Lung (tissue), 12 donors: Measurements from ENCODE around the gene ITGAV. TPM values are rescaled to one million over a fixed set of nuclear protein-coding genes. Genes with fewer than 3 reads are reported as not detected.

Experiments
- ATAC-seq: fragments of 200-7000 bp; cut with Tn5 transposase; one replicate; pipeline ENCODE4 v1.9.1; 2020; ENCODE audit warnings: moderate number of reproducible peaks; ENCODE audit not compliant: insufficient read depth, low FRiP score
- DNase-seq, 3 donors: peaks; one replicate each; pipeline ENCODE4 v3.0.0-alpha.2; 2013 to 2017
- H3K27ac ChIP-seq, 2 donors: one replicate each; pipeline ENCODE4 v1.5.1; 2013; ENCODE audit warnings: mild to moderate bottlenecking in 2 of 2, moderate library complexity in 2 of 2, control low read depth in 1 of 2, inconsistent platforms in 1 of 2, low read depth in 1 of 2, low read length in 1 of 2
- H3K27me3 ChIP-seq, 3 donors: one replicate each; pipeline ENCODE4 v1.5.1; 2013; ENCODE audit warnings: low read length in 2 of 3; ENCODE audit not compliant: control insufficient read depth in 3 of 3, insufficient read depth in 3 of 3
- H3K36me3 ChIP-seq, 4 donors: one replicate each; pipeline ENCODE4 v1.5.1; 2013; ENCODE audit warnings: low read length in 4 of 4, mild to moderate bottlenecking in 1 of 4, moderate library complexity in 1 of 4; ENCODE audit not compliant: control insufficient read depth in 4 of 4, insufficient read depth in 4 of 4
- H3K4me1 ChIP-seq, 5 donors: one replicate each; pipeline ENCODE4 v1.5.1; 2013; ENCODE audit warnings: low read length in 5 of 5, mild to moderate bottlenecking in 2 of 5, moderate library complexity in 1 of 5; ENCODE audit not compliant: control insufficient read depth in 5 of 5, insufficient read depth in 5 of 5
- H3K4me3 ChIP-seq: one replicate; pipeline ENCODE4 v1.5.1; 2013; ENCODE audit warnings: mild to moderate bottlenecking, control low read depth, moderate library complexity
- H3K9ac ChIP-seq, 2 donors: one replicate each; pipeline ENCODE4 v1.5.1; 2013; ENCODE audit warnings: low read length in 2 of 2, control low read depth in 1 of 2; ENCODE audit not compliant: insufficient read depth in 1 of 2
- H3K9me3 ChIP-seq, 4 donors: one replicate each; pipeline ENCODE4 v1.5.1; 2013; ENCODE audit warnings: low read length in 3 of 4, mild to moderate bottlenecking in 1 of 4, moderate library complexity in 1 of 4; ENCODE audit not compliant: control insufficient read depth in 4 of 4, insufficient read depth in 3 of 4
- WGBS, 2 donors: extraction: QIAGEN DNeasy Blood & Tissue Kit; methylation state at CpG; one replicate each; pipeline ENCODE4 v1.1.7; 2013; 5-methylcytosine and 5-hydroxymethylcytosine counted together
- polyA plus RNA-seq, 2 donors: library from polyadenylated mRNA; stranded (reverse); fragments of 200-250 nt; gene quantifications; one replicate each; pipeline ENCODE4 v1.2.1, GENCODE V29; 2013
- total RNA-seq, 2 donors: library from RNA; depleted of rRNA in 1 of 2; stranded (reverse); fragments of >200 nt in 1 of 2; gene quantifications; one replicate each; pipeline ENCODE4 v1.2.1, GENCODE V29; 2014 to 2021
- TF ChIP-seq, protein P1 (sequence below): IDR thresholded peaks from 2 replicates; pipeline ENCODE4 v1.5.1; 2012; ENCODE audit warnings: mild to moderate bottlenecking; ENCODE audit errors: control extremely low read depth, extremely low read depth
- donor health status: control.
- donor health status: control.
- donor health status: Bipolar disorder and iron deficiency.
- donor health status: healthy.
- donor health status: DM: yes; HTN: yes; CAD: no.

The ITGAV gene
- total and polyA plus RNA-seq, 4 donors, result 10.1 to 91.8 (median 43.8) TPM

- ATAC-seq (no peak), DNase-seq (no peak)
- Histone ChIP-seq H3K4me1 (peaks cover 0 to 3% (median 0%) of the 10 kb centered on the region in 5 donors), H3K36me3 (no peaks in the 10 kb centered on the region), H3K4me3 (no peak overlapping the region), H3K9ac (no peak overlapping the region), H3K9me3 (no peaks in the 10 kb centered on the region), H3K27me3 (no peaks in the 10 kb centered on the region), H3K27ac (no peak overlapping the region)
- TF ChIP-seq, protein P1, sequence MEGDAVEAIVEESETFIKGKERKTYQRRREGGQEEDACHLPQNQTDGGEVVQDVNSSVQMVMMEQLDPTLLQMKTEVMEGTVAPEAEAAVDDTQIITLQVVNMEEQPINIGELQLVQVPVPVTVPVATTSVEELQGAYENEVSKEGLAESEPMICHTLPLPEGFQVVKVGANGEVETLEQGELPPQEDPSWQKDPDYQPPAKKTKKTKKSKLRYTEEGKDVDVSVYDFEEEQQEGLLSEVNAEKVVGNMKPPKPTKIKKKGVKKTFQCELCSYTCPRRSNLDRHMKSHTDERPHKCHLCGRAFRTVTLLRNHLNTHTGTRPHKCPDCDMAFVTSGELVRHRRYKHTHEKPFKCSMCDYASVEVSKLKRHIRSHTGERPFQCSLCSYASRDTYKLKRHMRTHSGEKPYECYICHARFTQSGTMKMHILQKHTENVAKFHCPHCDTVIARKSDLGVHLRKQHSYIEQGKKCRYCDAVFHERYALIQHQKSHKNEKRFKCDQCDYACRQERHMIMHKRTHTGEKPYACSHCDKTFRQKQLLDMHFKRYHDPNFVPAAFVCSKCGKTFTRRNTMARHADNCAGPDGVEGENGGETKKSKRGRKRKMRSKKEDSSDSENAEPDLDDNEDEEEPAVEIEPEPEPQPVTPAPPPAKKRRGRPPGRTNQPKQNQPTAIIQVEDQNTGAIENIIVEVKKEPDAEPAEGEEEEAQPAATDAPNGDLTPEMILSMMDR, result no peak
- WGBS, 2 donors, result 86 to 90% methylated on average over 8 of the region's 8 CpGs
Measured at GRCh38 chr2:186551323-186552050, 38.4 kb upstream of the ITGAV start.

- no peak overlapping the region for H3K9ac ChIP-seq
- no peaks in the 10 kb centered on the region for H3K36me3 ChIP-seq
- H3K27ac ChIP-seq, result no peak overlapping the region
- WGBS, 2 donors, result 86 to 88% methylated on average over 1 of the region's 1 CpG
- DNase-seq (no peak), ATAC-seq (no peak)
- H3K4me3 ChIP-seq, result no peak overlapping the region
- no peaks in the 10 kb centered on the region for H3K9me3 ChIP-seq
- TF ChIP-seq, protein P1, result no peak
- H3K27me3 ChIP-seq, result no peaks in the 10 kb centered on the region
- H3K4me1 ChIP-seq, result no peaks in the 10 kb centered on the region
Measured at GRCh38 chr2:186554429-186554828, 35.4 kb upstream of the ITGAV start.

DNA sequence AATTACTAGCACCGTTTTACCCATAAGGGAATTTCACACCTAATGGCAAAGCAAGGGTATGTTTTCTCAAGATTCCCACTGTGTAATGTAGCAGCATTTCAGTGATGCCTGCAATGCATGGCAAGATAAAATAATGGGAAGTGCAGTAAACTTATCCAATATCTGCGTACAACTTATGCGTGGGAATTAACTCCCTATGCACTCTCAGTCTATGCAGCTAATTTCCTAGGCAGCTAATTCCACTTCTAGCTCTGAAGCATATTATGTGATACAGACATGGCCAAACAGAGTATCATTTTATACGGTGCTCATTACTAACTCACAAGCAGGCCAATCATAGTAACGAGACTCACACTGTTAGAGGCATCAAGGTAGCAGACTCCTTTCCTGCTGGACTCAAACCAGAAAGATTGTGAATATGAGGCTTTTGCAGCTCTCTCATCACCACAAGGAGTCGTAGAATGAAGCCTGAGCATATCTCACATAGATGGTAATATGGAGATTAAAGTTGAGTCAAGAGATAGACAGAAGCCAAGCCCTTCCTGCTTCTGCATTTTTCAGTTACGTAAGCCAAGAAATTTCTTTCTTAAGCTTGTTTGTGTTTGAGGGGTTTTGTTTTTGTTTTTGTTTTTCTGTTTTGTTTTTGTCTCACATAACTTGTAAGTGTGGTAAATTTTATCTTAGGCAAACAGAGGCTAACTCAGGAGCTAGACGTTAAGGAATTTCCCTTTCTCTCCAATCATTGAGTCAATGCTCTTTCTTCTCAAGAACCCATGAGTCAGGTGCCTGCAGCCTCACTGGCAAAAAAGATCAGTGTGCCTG lies 34.8 kb upstream of the ITGAV start:
- 78 to 83% methylated on average over 8 of the region's 8 CpGs for WGBS, 2 donors
- H3K9ac ChIP-seq, result no peak overlapping the region
- H3K4me3 ChIP-seq, result no peak overlapping the region
- H3K27ac ChIP-seq, result no peak overlapping the region
- TF ChIP-seq, protein P1, result no peak
- H3K4me1 ChIP-seq, result no peaks in the 10 kb centered on the region
- no peaks in the 10 kb centered on the region for H3K9me3 ChIP-seq
- ATAC-seq, result no peak
- no peak for DNase-seq
- no peaks in the 10 kb centered on the region for H3K36me3 ChIP-seq
- H3K27me3 ChIP-seq, result no peaks in the 10 kb centered on the region
